ENCODE measurements around the gene FAAP20.

- no peak for TF ChIP-seq TAF1 (IDR thresholded peaks at IDR 0.05; ENCODE audit: low read depth)
- TF ChIP-seq CTCF (IDR thresholded peaks at IDR 0.05; ENCODE audit: poor library complexity, severe bottlenecking): no peak
Observed at GRCh38 chr1:2144501-2145090, 50.0 kb downstream of the FAAP20 start.
